OCI-LY7 (cell line): ENCODE measurements around the gene CELF1. TPM values are rescaled to one million over a fixed set of nuclear protein-coding genes. Genes with fewer than 3 reads are reported as not detected.

Source experiments
- BruUV-seq: library from RNA; stranded (reverse); fragments of 400-500 nt; replicated peaks from 2 replicates; lab custom pipeline; 2021; lab: Mats Ljungman, UMichigan
- CTCF ChIA-PET: fragments of 300-600 bp; sonication (Branson Sonifier 250); formaldehyde crosslinking; loops from one replicate; lab custom pipeline; 2022; ENCODE audit warnings: antibody characterized with exemption; ENCODE audit not compliant: unreplicated experiment; lab: Charles Lee
- POLR2A ChIA-PET: fragments of 300-600 bp; sonication (Branson Sonifier 250); formaldehyde crosslinking; loops from one replicate; lab custom pipeline; 2022; ENCODE audit warnings: antibody characterized with exemption; lab: Charles Lee
- DNase-seq: peaks from one replicate; pipeline ENCODE4 v3.0.0-alpha.2; 2015; ENCODE audit warnings: low spot score
- H2AFZ ChIP-seq: fragments of 200-600 bp; sonication (generic), shearing (Covaris generic); 2 replicates; pipeline ENCODE4 v1.6.1; 2014; ENCODE audit warnings: mild to moderate bottlenecking, antibody characterized with exemption, low read length, moderate library complexity
- H3K27ac ChIP-seq: fragments of 200-600 bp; sonication (generic); 2 replicates; pipeline ENCODE4 v1.5.1; 2014; ENCODE audit warnings: mixed run types, low read depth, mild to moderate bottlenecking, moderate library complexity, low read length, inconsistent platforms; ENCODE audit not compliant: poor library complexity, severe bottlenecking
- H3K36me3 ChIP-seq: fragments of 200-600 bp; sonication (generic); 2 replicates; pipeline ENCODE4 v1.6.1; 2014; ENCODE audit warnings: mild to moderate bottlenecking, antibody characterized with exemption, low read length, moderate library complexity, mixed read lengths; ENCODE audit not compliant: insufficient read depth
- H3K4me1 ChIP-seq: fragments of 200-600 bp; sonication (generic); 2 replicates; pipeline ENCODE4 v1.5.1; 2014; ENCODE audit warnings: mild to moderate bottlenecking, low read length; ENCODE audit not compliant: insufficient read depth, poor library complexity, severe bottlenecking
- H3K4me2 ChIP-seq: fragments of 200-600 bp; sonication (generic); 2 replicates; pipeline ENCODE4 v1.6.1; 2014; ENCODE audit warnings: mild to moderate bottlenecking, low read length
- H3K4me3 ChIP-seq: fragments of 200-600 bp; sonication (generic); 2 replicates; pipeline ENCODE4 v1.5.1; 2014; ENCODE audit warnings: mild to moderate bottlenecking, low read depth, low read length; ENCODE audit not compliant: poor library complexity, severe bottlenecking
- H3K79me2 ChIP-seq: fragments of 200-600 bp; sonication (generic); 2 replicates; pipeline ENCODE4 v1.6.1; 2016; ENCODE audit warnings: low read depth, mild to moderate bottlenecking, low read length, moderate library complexity, mixed read lengths; ENCODE audit not compliant: insufficient read depth
- H3K9me2 ChIP-seq: fragments of 200-600 bp; sonication (generic); 2 replicates; pipeline ENCODE4 v1.6.1; 2016; ENCODE audit warnings: mild to moderate bottlenecking, low read length, mixed read lengths; ENCODE audit not compliant: insufficient read depth
- H3K9me3 ChIP-seq: fragments of 200-600 bp; sonication (generic); 2 replicates; pipeline ENCODE4 v1.6.1; 2014; ENCODE audit warnings: mild to moderate bottlenecking, mixed run types, low read length, mixed read lengths
- H4K20me1 ChIP-seq: fragments of 200-600 bp; sonication (generic); 2 replicates; pipeline ENCODE4 v1.6.1; 2014; ENCODE audit warnings: mild to moderate bottlenecking, antibody characterized with exemption, low read length, moderate library complexity, mixed read lengths; ENCODE audit not compliant: insufficient read depth
- EZH2phosphoT487 ChIP-seq: fragments of 200-600 bp; sonication (generic); IDR thresholded peaks from 2 replicates; pipeline ENCODE4 v1.6.1; 2018; ENCODE audit warnings: low read depth, borderline replicate concordance, mild to moderate bottlenecking, mixed run types, antibody characterized with exemption, low read length, moderate library complexity, mixed read lengths
- intact Hi-C: fragments of 100-400 bp; cut with micrococcal nuclease; formaldehyde crosslinking; loops from one replicate; pipeline ENCODE4 v1.10.0; 2022; ENCODE audit not compliant: unreplicated experiment
- total RNA-seq, 2 experiments: library from RNA; depleted of rRNA in 1 of 2; stranded (reverse); fragments of >200 nt in 1 of 2; shearing (Covaris generic) in 1 of 2; gene quantifications; 2 replicates each; pipeline ENCODE4 v1.2.3, GENCODE V29; 2014 to 2022
- TF ChIP-seq, protein P1 (sequence below): fragments of 200-600 bp; sonication (generic); conservative IDR thresholded peaks from 2 replicates; pipeline ENCODE4 v1.5.1; 2014; ENCODE audit warnings: mild to moderate bottlenecking, antibody characterized with exemption, low read length, moderate library complexity, mixed read lengths

The CELF1 gene
- total RNA-seq, 2 experiments from 2014 or later = 87.4 to 143 TPM

DNA sequence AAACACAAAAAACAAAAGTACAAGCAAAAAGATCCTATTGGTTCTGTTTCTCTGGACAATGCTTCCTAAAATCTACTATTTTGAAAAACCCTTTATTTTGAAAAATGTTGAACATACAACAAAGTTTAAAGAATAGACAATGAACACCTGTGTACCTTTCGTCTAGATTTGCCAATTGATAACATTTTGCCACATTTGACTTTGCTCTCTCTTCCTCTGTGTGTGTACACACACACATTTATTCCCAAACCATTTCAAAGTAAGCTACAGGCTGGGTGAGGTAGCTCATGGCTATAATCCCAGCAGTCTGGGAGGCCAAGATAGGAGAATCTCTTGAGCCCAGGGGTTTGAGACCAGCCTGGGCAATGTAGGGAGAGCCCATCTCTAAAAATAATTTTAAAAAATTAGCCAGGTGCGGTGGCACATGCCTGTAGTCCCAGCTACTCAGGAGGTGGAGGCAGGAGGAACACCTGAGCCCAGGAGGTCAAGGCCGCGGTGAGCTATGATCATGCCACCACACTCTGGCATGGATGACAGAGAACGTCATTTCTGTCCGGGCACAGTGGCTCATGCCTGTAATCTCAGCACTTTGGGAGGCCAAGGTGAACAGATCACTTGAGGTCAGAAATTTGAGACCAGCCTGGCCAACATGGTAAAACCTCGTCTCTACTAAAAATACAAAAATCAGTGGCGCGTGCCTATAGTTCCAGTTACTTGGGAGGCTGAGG is 121.4 kb downstream of the CELF1 start:
- Histone ChIP-seq H3K4me2 (no peak overlapping the region), H4K20me1 (no peaks in the 10 kb centered on the region), H3K4me3 (no peak overlapping the region), H3K36me3 (no peaks in the 10 kb centered on the region), H3K79me2 (no peaks in the 10 kb centered on the region), H3K9me2 (no peaks in the 10 kb centered on the region), H2AFZ (no peak overlapping the region), H3K9me3 (no peaks in the 10 kb centered on the region), H3K4me1 (peaks cover 6% of the 10 kb centered on the region), H3K27ac (no peak overlapping the region)
- BruUV-seq = no TSS peak
- intact Hi-C loops = no loop called here
- TF ChIP-seq EZH2phosphoT487 = no peak
- TF ChIP-seq, protein P1, sequence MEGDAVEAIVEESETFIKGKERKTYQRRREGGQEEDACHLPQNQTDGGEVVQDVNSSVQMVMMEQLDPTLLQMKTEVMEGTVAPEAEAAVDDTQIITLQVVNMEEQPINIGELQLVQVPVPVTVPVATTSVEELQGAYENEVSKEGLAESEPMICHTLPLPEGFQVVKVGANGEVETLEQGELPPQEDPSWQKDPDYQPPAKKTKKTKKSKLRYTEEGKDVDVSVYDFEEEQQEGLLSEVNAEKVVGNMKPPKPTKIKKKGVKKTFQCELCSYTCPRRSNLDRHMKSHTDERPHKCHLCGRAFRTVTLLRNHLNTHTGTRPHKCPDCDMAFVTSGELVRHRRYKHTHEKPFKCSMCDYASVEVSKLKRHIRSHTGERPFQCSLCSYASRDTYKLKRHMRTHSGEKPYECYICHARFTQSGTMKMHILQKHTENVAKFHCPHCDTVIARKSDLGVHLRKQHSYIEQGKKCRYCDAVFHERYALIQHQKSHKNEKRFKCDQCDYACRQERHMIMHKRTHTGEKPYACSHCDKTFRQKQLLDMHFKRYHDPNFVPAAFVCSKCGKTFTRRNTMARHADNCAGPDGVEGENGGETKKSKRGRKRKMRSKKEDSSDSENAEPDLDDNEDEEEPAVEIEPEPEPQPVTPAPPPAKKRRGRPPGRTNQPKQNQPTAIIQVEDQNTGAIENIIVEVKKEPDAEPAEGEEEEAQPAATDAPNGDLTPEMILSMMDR = no peak
- CTCF ChIA-PET = no interaction called here
- POLR2A ChIA-PET = interaction anchor here (0.9 kb wide), 1 partner anchor 12 kb away, joined by 3 read pairs; no protein-coding TSS in a partner anchor
- DNase-seq = no peak

DNA sequence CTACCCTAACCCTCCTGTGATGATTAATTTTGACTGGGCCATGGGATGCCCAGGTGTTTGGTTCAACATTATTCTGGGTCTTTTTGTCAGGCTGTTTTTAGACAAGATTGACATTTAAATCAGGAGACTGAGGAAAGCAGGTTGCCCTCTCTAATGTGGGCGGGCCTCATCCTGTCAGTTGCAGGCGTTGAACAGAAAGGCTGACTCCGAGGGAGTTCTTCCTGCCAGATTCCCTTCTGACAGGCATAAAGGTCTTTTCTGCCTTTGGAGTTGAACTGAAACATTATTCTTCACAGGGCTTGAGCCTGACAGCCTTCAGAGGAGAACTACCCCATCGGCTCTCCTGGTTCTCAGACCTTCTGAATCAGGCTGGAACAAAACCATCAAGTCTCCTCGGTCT is 122.4 kb downstream of the CELF1 start:
- Histone ChIP-seq H4K20me1 (no peaks in the 10 kb centered on the region), H2AFZ (no peak overlapping the region), H3K9me3 (no peaks in the 10 kb centered on the region), H3K9me2 (no peaks in the 10 kb centered on the region), H3K79me2 (peaks cover 6% of the 10 kb centered on the region), H3K27ac (no peak overlapping the region), H3K4me2 (no peak overlapping the region), H3K4me3 (no peak overlapping the region), H3K4me1 (peaks cover 6% of the 10 kb centered on the region), H3K36me3 (peaks cover 1% of the 10 kb centered on the region; the same call in 1 of the 2 replicates)
- CTCF ChIA-PET = no interaction called here
- POLR2A ChIA-PET = no interaction called here
- DNase-seq = no peak
- intact Hi-C loops = no loop called here
- no TSS peak for BruUV-seq
- TF ChIP-seq EZH2phosphoT487 = no peak
- TF ChIP-seq, protein P1 = no peak
